ENCODE measurements around the gene KIRREL3.

DNA sequence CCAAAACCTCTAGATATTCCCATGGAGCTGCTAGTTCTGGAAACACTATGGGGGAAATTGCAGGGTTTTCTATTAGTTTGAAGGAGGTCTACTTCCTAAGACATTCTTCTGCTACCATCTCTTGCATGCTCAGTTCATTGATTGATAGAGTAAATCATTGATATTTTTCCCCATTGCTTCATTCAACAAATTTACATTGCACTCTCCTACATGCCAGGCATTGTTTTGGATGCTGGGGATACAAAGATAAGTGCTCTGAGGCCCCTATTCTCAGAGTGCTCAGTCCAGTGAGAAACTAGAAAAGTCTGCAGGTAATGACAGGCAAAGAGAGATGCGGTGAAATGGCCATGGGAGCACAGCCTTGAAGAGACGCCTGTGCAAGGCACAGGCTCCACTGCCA, 313.1 kb downstream of the KIRREL3 start:
- TF ChIP-seq POLR2A (IDR thresholded peaks at IDR 0.05; ENCODE audit: low read depth, low read length) (no peak), POLR2AphosphoS5 (IDR thresholded peaks at IDR 0.05; ENCODE audit: low read depth, low read length) (no peak)
